LNCaP clone FGC (cell line): ENCODE results near the gene SLC43A1.
A peak's percentile ranks its signal among the peaks of the same experiment; 100 is the strongest.
"Not testable (repeated sequence)": the region's sequence is repeated elsewhere in the genome, so short reads cannot be mapped to it uniquely, and the experiment has no call there.

ENCODE experiments used
- DNase-seq: peaks from one replicate; pipeline ENCODE4 v3.0.0-alpha.2; 2011; ENCODE audit warnings: low read depth
- H3K4me3 ChIP-seq: 2 replicates; pipeline ENCODE4 v1.5.1; 2011; ENCODE audit warnings: mild to moderate bottlenecking, low read depth, low read length, control low read depth
- CTCF ChIP-seq: IDR thresholded peaks from 2 replicates; pipeline ENCODE4 v1.5.1; 2012; ENCODE audit warnings: mild to moderate bottlenecking; ENCODE audit not compliant: control insufficient read depth, insufficient read depth; ENCODE audit errors: extremely low read depth

Gene SLC43A1

DNA sequence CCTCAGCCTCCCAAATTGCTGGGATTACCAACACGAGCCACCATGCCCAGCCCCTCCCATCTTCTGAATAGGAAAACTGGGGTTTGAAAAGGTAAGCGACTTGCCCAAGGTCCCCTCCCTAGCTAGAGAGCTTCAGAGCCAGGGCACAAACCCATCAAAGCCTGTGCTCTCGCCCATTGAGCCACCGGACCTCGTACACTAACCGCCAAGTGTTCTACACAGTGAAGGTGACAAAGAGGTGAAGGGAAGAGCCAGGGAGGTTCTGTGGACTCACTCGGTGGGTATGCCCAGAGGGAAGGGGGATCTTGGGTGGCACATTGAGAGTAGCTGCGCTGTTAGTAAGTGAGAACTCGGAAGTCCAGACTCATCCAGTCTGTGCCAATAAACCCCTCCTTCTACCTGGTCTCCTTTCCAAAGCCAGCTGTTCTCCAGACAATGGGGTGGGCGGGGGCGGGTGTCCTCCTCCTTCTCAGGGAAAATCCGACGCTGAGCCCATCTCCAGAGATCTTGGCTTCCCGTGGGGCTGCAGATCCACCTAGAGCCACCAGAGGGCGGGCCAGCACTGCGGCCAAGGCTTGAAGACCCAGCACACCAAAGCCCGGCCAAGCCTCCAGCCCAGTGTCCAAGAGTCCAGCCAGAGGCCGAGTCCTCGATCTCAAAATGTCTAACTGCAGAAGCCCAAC, 58.4 kb downstream of the SLC43A1 start:
- no peak overlapping the region for H3K4me3 ChIP-seq

DNA sequence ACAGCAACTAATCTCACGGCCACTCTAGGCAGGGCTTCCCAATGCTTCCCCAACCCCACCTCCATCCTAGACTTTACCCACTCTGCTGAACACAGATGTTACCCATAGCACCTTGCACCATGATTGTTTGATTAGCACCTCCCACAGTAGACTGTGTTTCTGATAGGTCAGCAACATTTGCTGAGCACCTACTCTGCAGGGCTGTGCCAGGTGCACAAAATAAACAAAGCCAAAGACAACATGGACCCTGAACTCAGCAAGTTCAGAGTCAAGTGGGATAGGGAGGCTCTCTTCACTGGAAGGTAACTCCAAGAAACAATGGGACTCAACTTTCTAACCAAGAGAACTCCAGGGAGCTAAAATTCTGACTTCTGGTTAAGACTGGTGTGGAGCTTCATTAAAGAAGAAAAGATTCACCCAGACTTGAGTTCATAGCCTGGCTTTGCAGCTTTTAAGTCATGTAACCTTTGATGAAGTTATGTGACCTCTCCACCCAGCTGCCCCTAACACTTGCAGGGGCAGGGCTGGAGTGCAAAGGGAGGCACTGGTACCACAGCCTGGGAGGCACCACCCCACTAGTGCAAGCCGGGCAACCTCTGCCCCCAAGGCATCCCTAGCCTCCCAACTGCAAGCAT, 61.8 kb downstream of the SLC43A1 start:
- TF ChIP-seq CTCF = no peak
- no peak for DNase-seq
- H3K4me3 ChIP-seq = no peak overlapping the region

More for the DNA sequence above, 58.4 kb downstream of the SLC43A1 start:
- no peak for DNase-seq
- TF ChIP-seq CTCF = peak; percentile 97

GRCh38 chr11:57446055-57446454, 69.4 kb downstream of the SLC43A1 start:
- TF ChIP-seq CTCF = no peak
- no peak for DNase-seq
- H3K4me3 ChIP-seq = no peak overlapping the region

GRCh38 chr11:57445122-57445394, 70.4 kb downstream of the SLC43A1 start:
- not testable (repeated sequence) for DNase-seq, H3K4me3 ChIP-seq

DNA sequence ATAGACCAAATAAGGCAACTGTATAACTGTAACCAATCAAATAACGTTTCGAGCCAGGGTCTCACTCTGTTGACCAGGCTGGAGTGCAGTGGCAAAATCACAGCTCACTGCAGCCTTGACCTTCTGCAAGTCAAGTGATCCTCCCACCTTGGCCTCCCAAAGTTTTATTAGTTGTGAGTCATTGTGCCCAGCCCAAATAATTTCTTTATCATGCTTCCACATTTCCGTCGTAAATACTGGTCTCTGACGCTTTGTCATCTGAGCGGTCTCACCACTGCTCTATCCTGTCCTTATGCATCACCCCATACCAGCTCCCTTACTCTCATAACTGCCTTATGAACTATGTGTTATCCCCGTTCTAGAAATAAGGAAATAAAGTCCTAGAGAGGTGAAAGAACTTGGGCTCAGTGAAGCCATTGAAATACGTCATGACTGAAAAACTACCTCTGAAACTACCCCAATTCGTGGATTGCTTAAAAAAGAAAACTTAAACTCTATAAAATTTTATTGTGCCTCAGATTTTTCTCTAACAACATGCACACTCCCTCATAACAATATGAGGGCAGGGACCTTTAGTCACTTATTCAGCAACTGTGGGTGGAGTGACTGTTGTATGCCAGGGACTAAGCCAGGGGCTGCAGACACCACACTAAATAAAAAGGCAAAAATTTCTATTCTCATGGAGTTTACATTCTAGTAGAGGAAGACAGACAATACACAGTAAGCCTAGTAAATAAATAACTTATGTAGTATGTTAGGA, 71.0 kb downstream of the SLC43A1 start:
- no peak for DNase-seq
- TF ChIP-seq CTCF = no peak
- no peak overlapping the region for H3K4me3 ChIP-seq

DNA sequence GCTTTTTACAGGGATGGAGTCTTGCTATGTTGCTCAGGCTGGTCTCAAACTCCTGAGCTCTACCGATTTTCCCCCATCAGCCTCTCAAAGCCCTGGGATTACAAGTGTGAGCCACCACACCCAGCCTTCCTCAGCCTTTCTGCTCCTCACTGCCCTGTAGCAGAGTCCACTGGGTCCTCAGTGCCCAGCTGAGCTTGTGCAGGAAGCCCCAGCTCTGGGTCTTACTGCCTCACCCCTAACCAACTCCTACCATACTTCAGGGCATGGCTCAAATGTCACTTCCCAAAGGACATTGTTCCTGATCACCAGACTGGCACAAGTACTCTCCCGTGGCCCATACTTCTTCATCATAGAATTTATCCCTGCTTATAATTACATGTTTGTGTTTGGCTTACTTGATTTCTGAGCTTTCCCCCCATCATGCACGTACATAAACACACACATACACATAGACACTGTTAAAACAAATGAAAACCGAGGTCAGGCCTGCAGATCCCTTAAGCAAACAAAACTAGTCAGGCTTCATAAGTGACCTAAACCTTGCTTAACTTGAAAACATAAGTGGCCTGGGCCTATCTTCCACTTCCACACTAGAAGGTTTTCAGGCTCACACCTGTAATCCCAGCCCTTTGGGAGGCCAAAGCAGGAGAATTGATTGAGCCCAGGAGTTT, 74.6 kb downstream of the SLC43A1 start:
- no peak for DNase-seq
- TF ChIP-seq CTCF = no peak
- H3K4me3 ChIP-seq = no peak overlapping the region

DNA sequence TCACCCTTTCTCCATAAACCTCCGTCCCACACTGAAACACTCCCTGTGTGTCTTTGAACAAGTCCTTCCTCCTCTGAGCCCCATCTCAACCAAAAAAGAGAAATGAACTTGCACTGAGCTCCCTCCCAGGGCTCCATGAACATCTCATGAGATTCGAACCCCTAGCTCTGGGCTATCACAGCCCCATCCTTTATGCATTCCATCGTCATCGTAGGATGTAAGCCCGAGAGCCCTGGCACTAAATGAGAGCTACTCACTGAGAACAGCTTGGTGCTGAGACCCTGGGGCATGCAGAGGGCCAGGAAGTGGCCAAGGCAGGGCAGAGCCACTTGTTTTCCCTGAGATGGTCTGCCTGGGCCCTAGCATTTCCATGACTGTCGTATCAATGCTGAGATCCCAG, 75.7 kb downstream of the SLC43A1 start:
- TF ChIP-seq CTCF = no peak
- H3K4me3 ChIP-seq = no peak overlapping the region
- DNase-seq = no peak
